ENCODE results near the gene BCAR1.
A peak's percentile ranks its signal among the peaks of the same experiment; 100 is the strongest.
"Not testable (repeated sequence)": the region's sequence is repeated elsewhere in the genome, so short reads cannot be mapped to it uniquely, and the experiment has no call there.

The BCAR1 gene

DNA sequence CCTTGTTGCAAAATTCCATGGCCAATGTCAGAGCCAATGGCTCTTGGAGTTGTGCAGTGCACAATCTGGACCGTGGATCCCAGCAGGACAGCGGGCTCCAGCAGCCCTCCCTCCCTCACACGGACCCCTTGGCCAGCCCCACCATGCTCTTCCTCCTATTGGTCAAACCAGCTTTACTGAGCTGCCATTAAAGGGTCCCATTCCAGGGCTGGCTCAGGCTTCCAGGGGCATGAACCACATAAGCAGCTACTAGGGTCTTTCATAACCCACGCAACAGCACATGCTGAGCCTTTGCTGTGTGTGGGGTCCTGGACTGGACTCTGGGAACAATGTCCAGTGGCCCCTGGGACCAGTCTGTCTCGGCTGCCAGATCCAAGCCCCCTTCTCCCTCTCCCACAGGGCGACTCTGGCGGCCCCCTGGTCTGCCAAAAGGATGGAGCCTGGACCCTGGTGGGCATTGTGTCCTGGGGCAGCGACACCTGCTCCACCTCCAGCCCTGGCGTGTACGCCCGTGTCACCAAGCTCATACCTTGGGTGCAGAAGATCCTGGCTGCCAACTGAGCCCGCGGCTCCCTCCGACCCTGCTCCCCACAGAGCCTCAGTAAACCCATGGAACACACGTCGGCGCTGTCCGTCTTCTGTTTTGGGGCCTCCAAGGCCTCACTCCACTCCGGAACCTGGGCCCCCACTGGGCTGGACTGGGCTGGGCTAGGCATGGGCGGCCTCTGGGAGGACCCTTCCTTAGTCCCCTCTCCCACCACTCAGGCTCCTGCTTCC lies 26.9 kb downstream of the BCAR1 start:
- no peak for DNase-seq

GRCh38 chr16:75223129-75223528 lies 28.3 kb downstream of the BCAR1 start:
- not testable (repeated sequence) for DNase-seq

DNA sequence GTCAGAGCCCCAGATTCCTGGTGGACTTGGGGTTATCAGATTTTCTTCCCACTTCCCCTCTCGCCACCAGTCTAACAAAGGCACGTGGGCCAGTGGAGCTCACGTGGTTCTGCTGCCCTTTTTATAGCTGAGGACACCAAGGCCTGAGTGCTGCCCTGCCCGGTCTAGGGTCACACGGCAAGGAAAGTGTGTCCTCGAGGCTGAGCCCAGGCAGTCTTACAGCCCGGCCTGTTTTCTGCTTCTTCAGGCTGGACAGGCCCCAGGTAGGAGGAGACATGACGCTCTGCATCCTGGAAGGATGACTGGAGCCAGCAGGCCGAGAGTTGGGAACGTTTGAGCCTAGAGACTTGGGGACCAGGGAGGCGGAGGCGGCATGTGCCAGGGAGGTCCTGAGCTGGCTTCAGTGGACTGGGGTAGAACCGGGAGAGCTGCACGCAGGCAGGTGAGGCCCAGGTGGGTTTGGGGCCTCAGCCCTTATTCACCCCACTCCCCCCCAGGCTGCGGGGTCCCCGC lies 29.1 kb downstream of the BCAR1 start:
- DNase-seq: no peak

DNA sequence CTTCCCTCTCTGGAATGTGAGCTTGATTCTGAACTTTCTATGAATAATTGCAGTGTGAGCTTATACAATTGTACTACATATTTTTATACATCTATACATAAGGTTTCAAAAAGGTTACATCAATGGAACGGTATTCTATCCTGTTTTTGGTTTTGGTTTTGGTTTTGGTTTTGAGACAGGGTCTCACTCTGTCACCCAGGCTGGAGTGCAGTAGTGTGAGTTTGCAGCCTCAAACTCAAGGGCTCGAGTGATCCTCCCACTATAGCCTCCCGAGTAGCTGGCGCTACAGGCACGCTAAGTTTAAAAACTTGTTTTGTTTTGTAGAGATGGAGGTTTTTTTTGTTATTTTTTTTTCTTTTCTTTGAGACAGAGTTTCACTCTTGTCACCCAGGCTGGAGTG lies 31.6 kb downstream of the BCAR1 start:
- DNase-seq: no peak

DNA sequence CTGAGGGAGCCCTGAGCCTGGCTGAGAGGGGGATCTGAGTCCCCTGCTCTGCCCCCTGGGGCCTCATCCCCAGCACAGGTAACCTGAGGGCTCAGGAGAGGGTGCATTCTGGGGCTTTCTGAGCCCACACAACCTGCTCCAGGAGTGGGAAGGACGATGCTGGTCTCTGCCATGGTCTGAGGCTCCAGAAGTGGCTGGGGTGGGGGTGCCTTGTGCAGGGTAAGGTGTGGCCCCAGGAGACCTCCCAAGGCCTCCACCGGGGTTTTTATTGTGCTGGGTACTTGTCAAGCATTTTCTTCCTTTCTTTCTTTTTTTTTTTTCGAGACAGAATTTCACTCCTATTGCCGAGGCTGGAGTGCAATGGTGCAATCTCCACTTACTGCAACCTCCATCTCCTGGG lies 32.3 kb downstream of the BCAR1 start:
- DNase-seq: no peak

GRCh38 chr16:75218256-75219076 lies 33.0 kb downstream of the BCAR1 start, which contains the start of gene CTRB1:
Gene CTRB1, plus strand, starts transcription at chr16:75218988. Its CDS starts 20 bp downstream, at chr16:75219008.
- DNase-seq: peak in 1 of 2 experiments; percentile 5

DNA sequence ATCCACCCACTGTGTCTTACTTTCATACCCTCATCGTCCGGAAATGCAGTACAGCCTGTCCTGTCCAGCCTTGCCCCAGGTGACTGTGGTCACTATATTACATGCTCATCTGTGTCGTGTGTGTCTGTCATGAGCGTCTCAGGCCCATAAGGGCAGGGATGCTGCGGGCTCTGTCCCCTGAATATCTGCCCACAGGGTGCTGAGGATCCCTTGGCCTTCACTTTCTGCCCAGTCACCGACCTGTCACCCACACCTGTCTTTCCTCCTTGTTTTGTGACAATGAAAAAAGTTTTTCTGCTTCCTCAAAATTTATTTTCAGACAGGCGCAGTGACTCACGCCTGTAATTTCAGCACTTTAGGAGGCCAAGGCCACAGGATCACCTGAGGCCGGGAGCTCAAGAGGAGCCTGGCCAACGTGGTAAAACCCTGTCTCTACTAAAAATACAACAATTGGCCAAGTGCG lies 34.0 kb downstream of the BCAR1 start:
- DNase-seq: no peak

- no peak for DNase-seq
These were observed 34.8 kb downstream of the BCAR1 start for GRCh38 chr16:75216576-75216975.

DNA sequence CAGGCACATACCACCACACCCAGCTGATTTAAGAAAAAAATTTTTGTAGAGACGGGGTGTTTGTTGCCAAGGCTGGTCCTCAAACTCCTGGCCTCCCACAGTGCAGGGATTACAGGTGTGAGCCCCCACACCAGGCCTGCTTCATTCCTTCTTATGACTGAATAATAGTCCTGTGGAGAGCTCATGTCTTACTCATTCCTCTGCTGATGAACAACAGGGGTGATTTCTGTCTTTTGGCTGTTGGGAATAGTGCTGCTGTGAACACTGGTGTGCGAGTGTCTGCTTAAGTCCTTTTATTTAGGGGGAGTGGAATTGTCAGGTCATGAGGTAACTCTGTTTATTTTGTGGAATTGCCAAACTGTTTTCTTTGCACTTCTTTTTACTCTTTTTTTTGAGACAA lies 35.3 kb downstream of the BCAR1 start:
- no peak for DNase-seq

- not testable (repeated sequence) for DNase-seq
These were observed 40.1 kb downstream of the BCAR1 start for GRCh38 chr16:75211286-75211685.

- no peak for DNase-seq
These were observed 41.5 kb downstream of the BCAR1 start for GRCh38 chr16:75209944-75210343.

DNA sequence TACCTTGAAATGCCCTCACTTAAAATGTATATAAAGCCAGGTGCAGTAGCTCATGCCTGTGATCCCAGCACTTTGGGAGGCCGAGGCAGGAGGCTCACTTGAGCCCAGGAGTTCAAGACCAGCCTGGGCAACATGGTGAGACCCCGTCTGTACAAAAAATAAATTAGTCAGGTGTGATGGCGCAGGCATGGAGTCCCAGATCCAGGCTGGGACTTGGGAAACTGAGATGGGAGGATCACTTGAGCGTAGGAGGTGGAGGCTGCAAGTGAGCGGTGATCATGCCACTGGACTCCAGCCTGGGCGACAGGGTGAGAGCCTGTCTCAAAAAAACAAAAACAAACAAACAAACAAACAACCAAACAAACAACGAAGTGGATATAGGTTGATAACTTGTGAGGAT lies 41.9 kb downstream of the BCAR1 start:
- not testable (repeated sequence) for DNase-seq

- no peak for DNase-seq
These were observed 42.4 kb downstream of the BCAR1 start for GRCh38 chr16:75208861-75209505.

DNA sequence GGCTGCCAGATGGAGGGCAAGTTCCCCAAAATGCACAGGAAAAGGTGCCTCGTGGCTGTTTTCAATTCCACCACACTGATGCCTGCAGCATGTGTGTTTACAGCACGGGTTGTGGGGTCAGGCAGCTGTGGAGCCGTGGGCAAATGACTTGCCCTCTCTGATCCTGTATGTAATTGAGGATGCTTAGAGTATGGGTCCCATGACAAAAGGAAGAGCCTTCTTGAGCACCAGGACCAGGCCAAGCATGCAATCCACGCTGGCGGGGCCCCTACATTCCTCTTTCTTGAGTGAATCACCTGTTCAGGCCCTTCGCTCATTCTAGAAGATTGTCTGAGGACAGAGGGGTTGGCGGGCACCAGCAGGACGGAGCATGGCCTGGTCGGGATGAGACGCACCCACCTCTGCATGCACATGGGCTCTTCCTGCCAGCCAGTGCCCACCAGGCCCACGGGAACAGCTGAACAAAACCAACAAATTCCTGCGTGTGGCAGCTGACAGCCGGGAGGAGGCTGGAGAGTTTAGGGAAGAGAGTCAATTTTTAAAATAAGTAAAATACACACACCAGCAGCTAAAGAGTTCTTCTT lies 43.1 kb downstream of the BCAR1 start:
- DNase-seq: no peak

- no peak for DNase-seq
These were observed 43.6 kb downstream of the BCAR1 start for GRCh38 chr16:75207831-75208230.

- no peak for DNase-seq
These were observed 44.5 kb downstream of the BCAR1 start, which contains the start of gene CTRB2 for GRCh38 chr16:75206749-75207451. Gene CTRB2, minus strand, starts transcription at chr16:75207161. Its CDS starts 20 bp downstream, at chr16:75207141.

DNA sequence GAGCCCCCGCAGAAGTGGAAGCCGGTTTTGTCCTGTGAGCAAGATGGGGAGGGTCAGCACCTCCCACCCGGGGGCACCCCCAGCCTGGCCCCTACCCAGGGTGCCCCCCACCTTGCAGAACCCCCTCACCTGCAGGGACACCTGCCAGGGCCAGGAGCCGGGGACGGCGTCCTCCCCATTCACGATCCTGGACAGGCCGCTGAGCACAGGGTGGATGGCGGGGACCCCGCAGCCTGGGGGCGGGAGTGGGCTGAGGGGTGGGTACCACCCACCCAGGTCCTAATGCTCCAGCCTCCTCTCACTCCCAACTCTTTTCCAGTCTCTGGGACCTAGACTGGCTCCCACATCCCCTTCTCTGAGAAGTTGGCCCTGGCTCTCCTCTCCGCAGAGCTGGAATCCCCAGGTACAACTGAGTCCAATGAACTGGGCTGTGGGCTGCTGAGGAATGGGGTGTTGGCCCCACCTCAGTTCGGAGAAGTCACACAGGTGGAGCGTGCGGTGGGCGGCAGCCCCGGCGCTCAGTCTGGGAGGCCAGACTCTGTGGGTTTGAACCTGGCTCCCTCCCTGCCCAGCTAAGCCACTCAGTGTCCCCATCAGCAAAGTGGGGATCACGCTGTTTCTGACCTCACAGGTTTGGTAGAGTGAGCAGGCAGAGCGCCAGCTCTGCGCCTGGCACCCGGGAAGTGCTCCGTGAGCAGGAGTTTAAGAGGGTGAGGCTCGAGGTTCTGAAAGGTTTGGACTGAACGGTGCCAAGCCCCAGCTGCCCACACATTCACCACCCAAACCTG lies 45.3 kb downstream of the BCAR1 start:
- not testable (repeated sequence) for DNase-seq

DNA sequence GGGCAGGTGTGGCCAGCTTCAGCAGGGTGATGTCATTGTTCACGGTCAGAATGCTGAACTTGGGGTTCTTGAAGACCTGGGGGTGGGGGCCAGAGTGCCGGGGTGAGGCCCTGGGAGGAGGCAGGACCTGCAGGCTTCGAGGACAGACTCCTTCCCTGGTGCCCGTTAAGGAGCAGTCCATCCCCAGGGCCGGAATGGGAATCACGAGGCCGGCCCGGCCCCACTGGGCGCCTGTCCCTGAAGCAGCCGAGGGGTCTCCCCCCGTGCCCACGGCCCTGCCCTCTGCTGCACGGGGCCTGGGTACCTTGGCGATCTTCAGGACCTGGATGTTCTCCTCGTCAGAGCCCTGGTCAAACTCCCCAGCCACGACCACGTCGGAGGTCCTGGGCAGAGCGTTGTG lies 46.0 kb downstream of the BCAR1 start:
- not testable (repeated sequence) for DNase-seq

DNA sequence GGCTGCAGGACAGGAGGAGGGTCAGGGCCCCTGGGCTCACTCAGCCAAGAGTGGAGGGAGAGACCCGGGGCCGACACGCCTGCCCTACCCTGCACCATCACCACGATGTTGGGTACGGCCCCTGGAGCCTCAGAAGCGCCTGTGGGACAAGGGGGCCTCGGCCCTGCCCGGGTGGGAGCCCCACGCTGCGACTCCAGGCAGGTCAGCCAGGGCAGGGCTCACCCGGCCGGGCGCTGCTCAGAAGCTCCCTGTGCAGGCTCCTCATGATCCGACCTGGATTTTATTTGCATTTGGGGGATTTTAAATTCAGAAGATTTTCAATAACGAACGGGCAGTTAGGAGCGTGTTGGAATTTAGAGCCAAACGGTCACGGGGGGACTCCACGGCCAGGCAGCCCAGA lies 46.5 kb downstream of the BCAR1 start:
- DNase-seq: not testable (repeated sequence)

GRCh38 chr16:75204410-75204758 lies 47.0 kb downstream of the BCAR1 start:
- no peak for DNase-seq

All from SHP77 (cell line).